Neural progenitor cell (in vitro differentiated cells): ENCODE data around the gene TOX2. TPM values are rescaled to one million over a fixed set of nuclear protein-coding genes. Genes with fewer than 3 reads are reported as not detected.

ENCODE experiments used
- DNase-seq: peaks from one replicate; pipeline ENCODE4 v3.0.0-alpha.2; 2016; ENCODE audit warnings: low spot score
- H2AFZ ChIP-seq: fragments of 200-600 bp; sonication (generic); replicated peaks from 2 replicates; pipeline ENCODE4 v1.6.1; 2016; ENCODE audit warnings: antibody characterized with exemption
- H3F3A ChIP-seq: fragments of 200-600 bp; sonication (generic); 2 replicates; pipeline ENCODE4 v1.6.1; 2016; ENCODE audit warnings: antibody characterized with exemption, low read depth
- H3K27ac ChIP-seq: fragments of 200-600 bp; sonication (generic); 2 replicates; pipeline ENCODE4 v1.5.1; 2016; ENCODE audit warnings: mild to moderate bottlenecking
- H3K27me3 ChIP-seq: fragments of 200-600 bp; sonication (generic); 2 replicates; pipeline ENCODE4 v1.6.1; 2016; ENCODE audit warnings: mild to moderate bottlenecking, moderate library complexity
- H3K36me3 ChIP-seq: fragments of 200-600 bp; sonication (generic); 2 replicates; pipeline ENCODE4 v1.5.1; 2016
- H3K4me1 ChIP-seq: fragments of 200-600 bp; sonication (generic); 2 replicates; pipeline ENCODE4 v1.6.1; 2016; ENCODE audit warnings: mixed run types
- H3K4me2 ChIP-seq: fragments of 200-600 bp; sonication (generic); 2 replicates; pipeline ENCODE4 v1.6.1; 2016
- H3K4me3 ChIP-seq: fragments of 200-600 bp; sonication (generic); 2 replicates; pipeline ENCODE4 v1.5.1; 2016
- H3K79me2 ChIP-seq: fragments of 200-600 bp; sonication (generic); 2 replicates; pipeline ENCODE4 v1.6.1; 2016; ENCODE audit warnings: low read depth
- H3K9ac ChIP-seq: fragments of 200-600 bp; sonication (generic); 2 replicates; pipeline ENCODE4 v1.6.1; 2016
- H3K9me3 ChIP-seq: fragments of 200-600 bp; sonication (generic); 2 replicates; pipeline ENCODE4 v1.5.1; 2016; ENCODE audit warnings: low read depth
- H4K20me1 ChIP-seq: fragments of 200-600 bp; sonication (generic); 2 replicates; pipeline ENCODE4 v1.6.1; 2016; ENCODE audit warnings: low read depth
- H3K27ac Mint-ChIP-seq: 3 replicates; pipeline ENCODE4 v1.8.0; 2021; ENCODE audit warnings: mixed read lengths
- H3K27me3 Mint-ChIP-seq: 2 replicates; pipeline ENCODE4 v1.8.0; 2022; ENCODE audit warnings: low read depth, mild to moderate bottlenecking, inconsistent platforms, moderate library complexity, mixed read lengths; ENCODE audit not compliant: insufficient read depth
- H3K36me3 Mint-ChIP-seq: 3 replicates; pipeline ENCODE4 v1.8.0; 2021; ENCODE audit warnings: mixed read lengths
- H3K4me1 Mint-ChIP-seq: 3 replicates; pipeline ENCODE4 v1.8.0; 2021; ENCODE audit warnings: mixed read lengths
- H3K4me3 Mint-ChIP-seq: 3 replicates; pipeline ENCODE4 v1.8.0; 2021; ENCODE audit warnings: mild to moderate bottlenecking, moderate library complexity, mixed read lengths
- H3K9me3 Mint-ChIP-seq: 3 replicates; pipeline ENCODE4 v1.8.0; 2020; ENCODE audit warnings: mixed read lengths
- CTCF ChIP-seq: fragments of 200-600 bp; sonication (generic); IDR thresholded peaks from 2 replicates; pipeline ENCODE4 v1.5.1; 2017; ENCODE audit warnings: antibody characterized with exemption, mild to moderate bottlenecking
- EZH2 ChIP-seq: fragments of 200-600 bp; sonication (generic); IDR thresholded peaks from 2 replicates; pipeline ENCODE4 v1.6.1; 2017; ENCODE audit warnings: antibody characterized with exemption, mild to moderate bottlenecking, moderate library complexity
- EZH2phosphoT487 ChIP-seq: fragments of 200-600 bp; sonication (generic); IDR thresholded peaks from 2 replicates; pipeline ENCODE4 v1.6.1; 2017; ENCODE audit warnings: antibody characterized with exemption
- total RNA-seq: library from RNA; depleted of rRNA; stranded (reverse); fragments of >200 nt; gene quantifications from 2 replicates; pipeline ENCODE4 v1.2.3, GENCODE V29; 2015; ENCODE audit warnings: low replicate concordance

TOX2 gene
- total RNA-seq, 1 donor from 2014 or later: not detected

DNA sequence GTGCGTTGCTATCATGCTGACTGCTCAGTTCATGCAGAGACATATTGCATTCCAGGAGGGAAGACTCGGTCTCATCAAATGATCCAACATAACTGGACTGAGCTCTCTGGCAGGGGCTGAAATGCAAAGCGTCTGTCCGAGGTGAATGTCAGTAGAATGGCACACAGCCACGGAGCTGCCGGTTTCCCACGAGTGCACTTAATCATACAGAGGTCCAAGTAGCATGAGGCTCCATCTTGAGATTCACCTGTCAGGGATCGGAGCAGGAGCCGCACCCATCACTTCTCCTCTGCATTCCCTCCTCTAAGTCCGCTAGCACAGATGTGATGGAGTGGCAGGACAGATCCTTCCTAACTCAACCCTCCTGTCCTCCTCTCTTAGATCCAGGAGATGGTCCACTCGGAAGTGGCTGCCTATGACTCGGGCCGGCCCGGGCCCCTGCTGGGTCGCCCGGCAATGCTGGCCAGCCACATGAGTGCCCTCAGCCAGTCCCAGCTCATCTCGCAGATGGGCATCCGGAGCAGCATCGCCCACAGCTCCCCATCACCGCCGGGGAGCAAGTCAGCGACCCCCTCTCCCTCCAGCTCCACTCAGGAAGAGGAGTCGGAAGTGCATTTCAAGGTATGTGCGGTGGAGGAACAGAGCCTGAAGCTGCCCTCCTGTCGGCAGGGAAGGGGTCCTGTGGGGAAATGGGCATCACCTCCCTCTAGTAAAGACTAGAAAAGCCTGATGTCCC lies 136.4 kb downstream of the TOX2 start:
- H3K4me3 ChIP-seq: no peak overlapping the region

DNA sequence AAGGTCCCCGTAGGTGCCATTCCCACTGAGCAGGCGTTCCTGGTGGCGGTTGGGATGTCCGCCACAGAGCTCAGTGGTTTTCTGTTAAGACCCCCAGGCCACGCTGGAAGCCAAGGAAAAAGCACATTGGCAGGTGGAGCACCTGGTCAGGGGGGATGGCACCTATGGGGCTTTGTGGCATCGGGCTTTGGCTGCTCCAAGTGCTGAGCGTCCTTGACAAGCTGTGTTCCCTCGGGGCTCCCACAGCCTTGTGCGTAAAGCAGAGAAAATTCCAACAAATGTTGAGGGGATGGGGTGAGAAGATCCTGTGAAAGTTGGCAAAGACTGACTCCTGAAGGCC lies 137.0 kb downstream of the TOX2 start:
- no peaks in the 10 kb centered on the region for H4K20me1 ChIP-seq
- H3K9me3 Mint-ChIP-seq: no peaks in the 10 kb centered on the region
- TF ChIP-seq EZH2 (no peak), EZH2phosphoT487 (no peak)
- H3K36me3 Mint-ChIP-seq: no peaks in the 10 kb centered on the region
- H3K27ac Mint-ChIP-seq: no peak overlapping the region
- no peak overlapping the region for H3K9ac ChIP-seq
- H3K27me3 ChIP-seq: no peaks in the 10 kb centered on the region
- no peaks in the 10 kb centered on the region for H3K27me3 Mint-ChIP-seq
- no peak overlapping the region for H3K27ac ChIP-seq
- H3K9me3 ChIP-seq: no peaks in the 10 kb centered on the region
- no peaks in the 10 kb centered on the region for H3F3A ChIP-seq
- DNase-seq: no peak
- H3K4me3 ChIP-seq: no peak overlapping the region
- H3K79me2 ChIP-seq: no peaks in the 10 kb centered on the region
- no peak overlapping the region for H3K4me2 ChIP-seq
- H3K4me3 Mint-ChIP-seq: no peak overlapping the region
- no peaks in the 10 kb centered on the region for H3K36me3 ChIP-seq
- H3K4me1 Mint-ChIP-seq: no peaks in the 10 kb centered on the region
- no peaks in the 10 kb centered on the region for H3K4me1 ChIP-seq
- H2AFZ ChIP-seq: no peak overlapping the region

More for the DNA sequence above, 136.4 kb downstream of the TOX2 start:
- Mint-ChIP-seq H3K27me3 (no peaks in the 10 kb centered on the region), H3K36me3 (no peaks in the 10 kb centered on the region), H3K4me3 (no peak overlapping the region), H3K27ac (no peak overlapping the region), H3K4me1 (no peaks in the 10 kb centered on the region), H3K9me3 (no peaks in the 10 kb centered on the region)
- no peak for DNase-seq
- Histone ChIP-seq H3K27ac (no peak overlapping the region), H3K79me2 (no peaks in the 10 kb centered on the region), H3F3A (no peaks in the 10 kb centered on the region), H2AFZ (no peak overlapping the region), H3K36me3 (no peaks in the 10 kb centered on the region), H3K9ac (no peak overlapping the region), H3K4me1 (no peaks in the 10 kb centered on the region), H3K9me3 (no peaks in the 10 kb centered on the region), H3K4me2 (no peak overlapping the region), H3K27me3 (no peaks in the 10 kb centered on the region), H4K20me1 (no peaks in the 10 kb centered on the region)
- TF ChIP-seq EZH2phosphoT487 (no peak), EZH2 (no peak), CTCF (no peak)

- no peak overlapping the region for H3K4me3 Mint-ChIP-seq
- TF ChIP-seq EZH2phosphoT487 (no peak), CTCF (no peak), EZH2 (no peak)
- no peak overlapping the region for H3K27ac Mint-ChIP-seq
- no peak overlapping the region for H3K9ac ChIP-seq
- H3K36me3 ChIP-seq: no peaks in the 10 kb centered on the region
- no peak overlapping the region for H3K4me2 ChIP-seq
- no peaks in the 10 kb centered on the region for H3K27me3 Mint-ChIP-seq
- no peak overlapping the region for H3K4me3 ChIP-seq
- no peaks in the 10 kb centered on the region for H3K27me3 ChIP-seq
- H2AFZ ChIP-seq: no peak overlapping the region
- H3F3A ChIP-seq: no peaks in the 10 kb centered on the region
- H3K4me1 ChIP-seq: no peaks in the 10 kb centered on the region
- no peaks in the 10 kb centered on the region for H3K4me1 Mint-ChIP-seq
- H3K27ac ChIP-seq: no peak overlapping the region
- H3K79me2 ChIP-seq: no peaks in the 10 kb centered on the region
- no peaks in the 10 kb centered on the region for H4K20me1 ChIP-seq
- H3K9me3 ChIP-seq: no peaks in the 10 kb centered on the region
- H3K9me3 Mint-ChIP-seq: no peaks in the 10 kb centered on the region
- DNase-seq: no peak
- no peaks in the 10 kb centered on the region for H3K36me3 Mint-ChIP-seq
These were observed 137.5 kb downstream of the TOX2 start for GRCh38 chr20:44052166-44052565.

- Histone ChIP-seq H3K27me3 (no peaks in the 10 kb centered on the region), H4K20me1 (no peaks in the 10 kb centered on the region), H3K4me2 (no peak overlapping the region), H3K36me3 (no peaks in the 10 kb centered on the region), H3F3A (no peaks in the 10 kb centered on the region), H3K4me1 (no peaks in the 10 kb centered on the region), H3K9ac (no peak overlapping the region), H2AFZ (no peak overlapping the region), H3K79me2 (no peaks in the 10 kb centered on the region), H3K27ac (no peak overlapping the region), H3K4me3 (no peak overlapping the region), H3K9me3 (no peaks in the 10 kb centered on the region)
- TF ChIP-seq CTCF: no peak
- no peak for TF ChIP-seq EZH2phosphoT487
- no peak for TF ChIP-seq EZH2
- Mint-ChIP-seq H3K9me3 (peaks cover 3% of the 10 kb centered on the region), H3K4me1 (no peaks in the 10 kb centered on the region), H3K27ac (no peak overlapping the region), H3K4me3 (no peak overlapping the region), H3K27me3 (no peaks in the 10 kb centered on the region), H3K36me3 (no peaks in the 10 kb centered on the region)
- DNase-seq: no peak
These were observed 138.4 kb downstream of the TOX2 start for GRCh38 chr20:44053046-44053445.
